ENCODE data around the gene BMP8A.
"Not testable (repeated sequence)": the region's sequence is repeated elsewhere in the genome, so short reads cannot be mapped to it uniquely, and the experiment has no call there.

The BMP8A gene

DNA sequence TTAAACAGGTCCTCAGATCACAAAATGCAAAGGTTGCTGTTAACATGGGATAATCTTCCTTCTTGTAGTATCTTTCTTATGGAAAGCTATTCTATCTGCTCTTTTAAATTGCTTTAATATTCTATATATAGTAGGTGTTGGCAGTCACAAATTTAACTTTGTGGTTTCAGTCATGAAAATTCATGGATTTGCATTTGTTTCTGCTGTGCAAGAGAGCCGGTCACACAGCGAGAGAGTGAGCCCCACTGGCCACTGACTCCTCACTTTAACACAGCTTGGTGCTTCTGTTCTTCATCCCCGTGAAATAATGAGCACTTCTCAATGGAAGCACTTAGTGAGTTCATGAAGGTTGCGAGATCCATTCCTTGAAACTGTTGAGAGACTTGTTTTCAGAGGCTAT lies 18.1 kb upstream of the BMP8A start:
- peaks cover 5% of the 10 kb centered on the region for H3K79me1 ChIP-seq (replicated peaks; ENCODE audit: low read length, poor library complexity, severe bottlenecking)
- no peak overlapping the region for H3K27ac ChIP-seq (ENCODE audit: low read length, poor library complexity, severe bottlenecking)
- H3K4me3 ChIP-seq (ENCODE audit: insufficient read depth in 1 of 2, low read depth in 1 of 2, low read length in 2 of 2): no peak overlapping the region
- no CpG with 5 or more reads among the region's 4 CpGs for WGBS
- DNase-seq: no peak
- no peak overlapping the region for H2BK5ac ChIP-seq (ENCODE audit: low read depth, low read length, poor library complexity, severe bottlenecking)
- H3K36me3 ChIP-seq (ENCODE audit: control insufficient read depth in 1 of 2, insufficient read depth in 2 of 2, low read depth in 1 of 2, low read length in 2 of 2): peaks cover 48 to 89% of the 10 kb centered on the region in 2 experiments
- no peak overlapping the region for H3K4ac ChIP-seq (ENCODE audit: low read depth in 1 of 2, low read length in 2 of 2)
- H3K4me1 ChIP-seq (ENCODE audit: control insufficient read depth, insufficient read depth, low read depth, low read length): peaks cover 7% of the 10 kb centered on the region
- H2BK12ac ChIP-seq (ENCODE audit: low read length in 2 of 2): no peak overlapping the region
- H4K8ac ChIP-seq (ENCODE audit: low read length): no peak overlapping the region
- H4K91ac ChIP-seq (ENCODE audit: low read length): no peak overlapping the region
- H2AFZ ChIP-seq (ENCODE audit: low read depth, low read length): no peak overlapping the region
- H3K9me3 ChIP-seq (ENCODE audit: control insufficient read depth, low read length): no peaks in the 10 kb centered on the region
- no peak overlapping the region for H2BK120ac ChIP-seq (ENCODE audit: low read depth, low read length)
- H3K4me2 ChIP-seq (ENCODE audit: low read length, poor library complexity, severe bottlenecking): no peak overlapping the region
- H3K27me3 ChIP-seq (ENCODE audit: control insufficient read depth in 1 of 2, insufficient read depth in 1 of 2, low read length in 2 of 2): no peaks in the 10 kb centered on the region
- H3K9ac ChIP-seq (ENCODE audit: low read length): no peak overlapping the region
- no peak overlapping the region for H3K18ac ChIP-seq (ENCODE audit: low read depth in 1 of 2, low read length in 2 of 2)
- no peak overlapping the region for H3K14ac ChIP-seq (ENCODE audit: low read length in 2 of 2)
- H2BK15ac ChIP-seq (ENCODE audit: low read depth, poor library complexity, severe bottlenecking): no peak overlapping the region
- H3K23ac ChIP-seq (ENCODE audit: low read length in 2 of 2): no peak overlapping the region
- no peak overlapping the region for H2AK5ac ChIP-seq (ENCODE audit: low read length, severe bottlenecking)

DNA sequence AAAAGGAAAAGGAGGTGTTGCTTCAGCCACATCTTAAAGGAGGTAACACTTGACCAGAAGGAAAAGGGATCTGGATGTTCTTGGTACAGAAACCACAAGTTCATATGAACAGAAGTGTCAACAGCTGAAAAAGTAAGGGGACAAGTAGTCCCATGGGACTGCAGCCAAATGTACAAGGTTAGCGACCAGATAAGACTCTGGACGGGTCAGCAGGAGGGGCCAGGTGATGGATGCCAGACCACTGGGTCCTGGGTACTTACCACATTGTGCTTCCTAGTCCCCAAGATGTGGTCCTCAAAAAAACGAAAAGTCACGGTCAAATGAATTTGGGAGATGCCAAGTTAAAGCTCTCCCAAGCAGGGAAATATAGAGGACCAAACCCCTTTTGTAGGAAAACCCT lies 16.6 kb upstream of the BMP8A start:
- Histone ChIP-seq H3K4me2 (ENCODE audit: low read length, poor library complexity, severe bottlenecking) (no peak overlapping the region), H2AFZ (ENCODE audit: low read depth, low read length) (no peak overlapping the region), H3K36me3 (ENCODE audit: control insufficient read depth in 1 of 2, insufficient read depth in 2 of 2, low read depth in 1 of 2, low read length in 2 of 2) (peaks cover 40 to 89% of the 10 kb centered on the region in 2 experiments), H3K18ac (ENCODE audit: low read depth in 1 of 2, low read length in 2 of 2) (no peak overlapping the region), H3K4ac (ENCODE audit: low read depth in 1 of 2, low read length in 2 of 2) (no peak overlapping the region), H2BK120ac (ENCODE audit: low read depth, low read length) (no peak overlapping the region), H3K9ac (ENCODE audit: low read length) (no peak overlapping the region), H3K4me3 (ENCODE audit: insufficient read depth in 1 of 2, low read depth in 1 of 2, low read length in 2 of 2) (no peak overlapping the region), H3K27ac (ENCODE audit: low read length, poor library complexity, severe bottlenecking) (no peak overlapping the region), H2BK5ac (ENCODE audit: low read depth, low read length, poor library complexity, severe bottlenecking) (no peak overlapping the region), H3K27me3 (ENCODE audit: control insufficient read depth in 1 of 2, insufficient read depth in 1 of 2, low read length in 2 of 2) (no peaks in the 10 kb centered on the region), H2BK12ac (ENCODE audit: low read length in 2 of 2) (no peak overlapping the region), H2BK15ac (ENCODE audit: low read depth, poor library complexity, severe bottlenecking) (no peak overlapping the region), H2AK5ac (ENCODE audit: low read length, severe bottlenecking) (no peak overlapping the region), H4K8ac (ENCODE audit: low read length) (no peak overlapping the region), H3K23ac (ENCODE audit: low read length in 2 of 2) (no peak overlapping the region), H4K91ac (ENCODE audit: low read length) (no peak overlapping the region), H3K9me3 (ENCODE audit: control insufficient read depth, low read length) (no peaks in the 10 kb centered on the region), H3K14ac (ENCODE audit: low read length in 2 of 2) (no peak overlapping the region), H3K4me1 (ENCODE audit: control insufficient read depth, insufficient read depth, low read depth, low read length) (peaks cover 7% of the 10 kb centered on the region), H3K79me1 (replicated peaks; ENCODE audit: low read length, poor library complexity, severe bottlenecking) (peaks cover 2% of the 10 kb centered on the region)
- 92% methylated on average over 4 of the region's 4 CpGs for WGBS
- no peak for DNase-seq

DNA sequence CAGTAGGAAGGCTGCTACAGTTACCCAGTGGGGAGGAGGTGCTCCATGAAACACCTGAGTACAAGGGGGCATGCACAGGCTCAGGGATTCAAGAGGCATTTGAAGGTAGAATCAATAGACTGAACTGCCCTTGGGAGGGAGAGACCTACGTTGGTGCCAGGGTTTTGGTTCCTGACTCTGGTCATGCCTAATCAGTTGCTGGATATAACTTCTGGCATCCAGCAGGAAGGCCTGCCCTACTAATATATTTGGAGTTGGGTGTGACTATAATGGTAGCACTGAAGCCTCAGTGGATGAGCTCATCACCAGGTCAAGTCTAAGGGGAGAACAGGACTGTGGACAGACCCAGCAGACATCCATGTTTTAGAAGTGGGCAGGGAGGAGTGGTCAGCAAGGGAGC lies 15.9 kb upstream of the BMP8A start:
- not testable (repeated sequence) for H3K4me2 ChIP-seq (ENCODE audit: low read length, poor library complexity, severe bottlenecking); H2AFZ ChIP-seq (ENCODE audit: low read depth, low read length); H3K4ac ChIP-seq (ENCODE audit: low read depth in 1 of 2, low read length in 2 of 2); H3K9me3 ChIP-seq (ENCODE audit: control insufficient read depth, low read length); H2BK15ac ChIP-seq (ENCODE audit: low read depth, poor library complexity, severe bottlenecking); H3K18ac ChIP-seq (ENCODE audit: low read depth in 1 of 2, low read length in 2 of 2); H4K91ac ChIP-seq (ENCODE audit: low read length); H3K4me1 ChIP-seq (ENCODE audit: control insufficient read depth, insufficient read depth, low read depth, low read length); H3K4me3 ChIP-seq (ENCODE audit: insufficient read depth in 1 of 2, low read depth in 1 of 2, low read length in 2 of 2); H3K23ac ChIP-seq (ENCODE audit: low read length in 2 of 2); H2BK120ac ChIP-seq (ENCODE audit: low read depth, low read length); H3K14ac ChIP-seq (ENCODE audit: low read length in 2 of 2); H3K9ac ChIP-seq (ENCODE audit: low read length); H3K79me1 ChIP-seq (replicated peaks; ENCODE audit: low read length, poor library complexity, severe bottlenecking); H2BK5ac ChIP-seq (ENCODE audit: low read depth, low read length, poor library complexity, severe bottlenecking); DNase-seq; H4K8ac ChIP-seq (ENCODE audit: low read length); H3K27me3 ChIP-seq (ENCODE audit: control insufficient read depth in 1 of 2, insufficient read depth in 1 of 2, low read length in 2 of 2); H2AK5ac ChIP-seq (ENCODE audit: low read length, severe bottlenecking); H2BK12ac ChIP-seq (ENCODE audit: low read length in 2 of 2)
- Histone ChIP-seq H3K27ac (ENCODE audit: low read length, poor library complexity, severe bottlenecking) (peak overlapping the region; percentile 1), H3K36me3 (ENCODE audit: control insufficient read depth in 1 of 2, insufficient read depth in 2 of 2, low read depth in 1 of 2, low read length in 2 of 2) (peaks cover 43 to 89% of the 10 kb centered on the region in 2 experiments)
- 100% methylated on average over 1 of the region's 1 CpG for WGBS

DNA sequence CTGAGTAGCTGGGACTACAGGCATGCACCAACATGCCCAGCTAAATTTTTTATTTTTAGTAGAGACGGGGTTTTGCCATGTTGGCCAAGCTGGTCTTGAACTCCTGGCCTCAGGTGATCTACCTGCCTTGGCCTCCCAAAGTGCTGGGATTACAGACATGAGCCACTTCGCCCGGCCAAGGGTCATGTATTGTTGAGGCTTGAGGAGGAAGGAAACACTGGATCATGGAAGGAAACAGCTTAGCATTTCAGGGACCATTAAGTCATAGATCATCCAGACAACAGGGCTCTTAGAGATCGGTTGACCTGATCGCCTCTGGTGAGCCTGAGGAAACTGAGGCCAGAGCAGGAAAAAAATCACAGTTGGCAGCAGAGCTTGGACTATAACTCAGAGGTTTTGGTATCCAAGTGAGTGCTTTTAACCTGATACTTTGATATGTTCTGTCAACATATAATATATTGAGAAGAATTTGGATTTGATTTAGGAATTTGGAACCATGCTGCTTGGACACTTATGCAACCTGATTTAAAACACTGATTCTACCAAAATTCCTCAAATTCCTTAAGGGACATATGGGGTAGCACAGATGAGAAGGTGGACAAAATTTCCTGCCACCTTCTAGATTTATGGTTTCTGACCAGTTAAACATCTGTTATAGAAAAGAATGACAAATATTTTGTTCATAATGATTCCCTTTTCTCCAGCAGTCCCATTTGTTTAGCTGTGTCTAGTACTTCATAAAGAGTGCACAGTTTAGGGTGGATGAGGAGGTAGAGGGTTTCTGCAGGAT lies 13.1 kb upstream of the BMP8A start:
- Histone ChIP-seq H3K4me3 (ENCODE audit: insufficient read depth in 1 of 2, low read depth in 1 of 2, low read length in 2 of 2) (no peak overlapping the region), H3K27me3 (ENCODE audit: control insufficient read depth in 1 of 2, insufficient read depth in 1 of 2, low read length in 2 of 2) (no peaks in the 10 kb centered on the region), H2BK12ac (ENCODE audit: low read length in 2 of 2) (no peak overlapping the region), H3K9ac (ENCODE audit: low read length) (no peak overlapping the region), H3K9me3 (ENCODE audit: control insufficient read depth, low read length) (no peaks in the 10 kb centered on the region), H3K79me1 (replicated peaks; ENCODE audit: low read length, poor library complexity, severe bottlenecking) (peaks cover 9% of the 10 kb centered on the region), H3K36me3 (ENCODE audit: control insufficient read depth in 1 of 2, insufficient read depth in 2 of 2, low read depth in 1 of 2, low read length in 2 of 2) (peaks cover 50 to 83% of the 10 kb centered on the region in 2 experiments), H3K4me2 (ENCODE audit: low read length, poor library complexity, severe bottlenecking) (no peak overlapping the region), H2BK5ac (ENCODE audit: low read depth, low read length, poor library complexity, severe bottlenecking) (no peak overlapping the region), H2BK15ac (ENCODE audit: low read depth, poor library complexity, severe bottlenecking) (no peak overlapping the region), H3K23ac (ENCODE audit: low read length in 2 of 2) (no peak overlapping the region), H3K4ac (ENCODE audit: low read depth in 1 of 2, low read length in 2 of 2) (no peak overlapping the region), H3K14ac (ENCODE audit: low read length in 2 of 2) (peak overlapping the region in 1 of 2 experiments; percentile 50), H2AFZ (ENCODE audit: low read depth, low read length) (no peak overlapping the region), H3K27ac (ENCODE audit: low read length, poor library complexity, severe bottlenecking) (peak overlapping the region; percentile 86), H4K8ac (ENCODE audit: low read length) (peak overlapping the region; percentile 69), H2BK120ac (ENCODE audit: low read depth, low read length) (no peak overlapping the region), H3K18ac (ENCODE audit: low read depth in 1 of 2, low read length in 2 of 2) (peak overlapping the region in 1 of 2 experiments; percentile 46), H3K4me1 (ENCODE audit: control insufficient read depth, insufficient read depth, low read depth, low read length) (peaks cover 11% of the 10 kb centered on the region), H2AK5ac (ENCODE audit: low read length, severe bottlenecking) (peak overlapping the region; percentile 86), H4K91ac (ENCODE audit: low read length) (no peak overlapping the region)
- 68% methylated on average over 5 of the region's 5 CpGs for WGBS
- no peak for DNase-seq
